ENCODE results near the gene RPRD2. TPM values are rescaled to one million over a fixed set of nuclear protein-coding genes. Genes with fewer than 3 reads are reported as not detected.

Gene RPRD2
- total and polyA plus RNA-seq, 9 of the 15 experiments (the other 6 are each of a cell fraction or from before 2014, with no cell fraction given), result 1.5 to 21.6 (median 7.7) TPM

DNA sequence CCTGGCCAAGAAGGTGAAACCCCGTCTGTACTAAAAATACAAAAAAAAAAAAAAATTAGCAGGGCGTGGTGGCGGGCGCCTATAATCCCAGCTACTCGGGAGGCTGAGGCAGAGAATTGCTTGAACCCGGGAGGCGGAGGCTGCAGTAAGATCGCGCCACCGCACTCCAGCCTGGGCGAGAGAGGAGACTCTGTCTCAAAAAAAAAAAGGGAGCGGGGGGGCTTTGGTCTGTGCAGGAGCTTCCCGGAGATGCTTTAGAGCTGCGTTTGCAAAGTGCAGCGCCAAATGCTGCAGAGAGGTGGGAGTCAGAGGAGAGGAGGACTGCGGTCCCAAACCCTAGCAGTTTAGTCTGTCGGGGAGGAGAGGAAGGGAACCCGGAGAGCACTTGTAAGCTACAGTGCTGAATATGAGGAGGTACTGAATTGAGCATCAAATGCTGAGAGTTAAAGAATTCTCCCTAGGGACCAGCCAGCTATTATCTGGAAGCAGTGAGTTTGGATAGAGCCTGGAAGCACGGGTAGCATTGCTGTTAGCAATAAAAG is 152.2 kb downstream of the RPRD2 start (continued):
- TF ChIP-seq, protein P1, sequence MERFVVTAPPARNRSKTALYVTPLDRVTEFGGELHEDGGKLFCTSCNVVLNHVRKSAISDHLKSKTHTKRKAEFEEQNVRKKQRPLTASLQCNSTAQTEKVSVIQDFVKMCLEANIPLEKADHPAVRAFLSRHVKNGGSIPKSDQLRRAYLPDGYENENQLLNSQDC (CRISPR knock-in tag; IDR thresholded peaks at IDR 0.05), result no peak
- 0 out of 2 replicates have a peak, but pooled peaks have one; percentile 22 for TF ChIP-seq ZEB2 (IDR thresholded peaks at IDR 0.05)
- no peak for TF ChIP-seq WHSC1 (IDR thresholded peaks at IDR 0.05; ENCODE audit: low read length)
- TF ChIP-seq, protein P2, sequence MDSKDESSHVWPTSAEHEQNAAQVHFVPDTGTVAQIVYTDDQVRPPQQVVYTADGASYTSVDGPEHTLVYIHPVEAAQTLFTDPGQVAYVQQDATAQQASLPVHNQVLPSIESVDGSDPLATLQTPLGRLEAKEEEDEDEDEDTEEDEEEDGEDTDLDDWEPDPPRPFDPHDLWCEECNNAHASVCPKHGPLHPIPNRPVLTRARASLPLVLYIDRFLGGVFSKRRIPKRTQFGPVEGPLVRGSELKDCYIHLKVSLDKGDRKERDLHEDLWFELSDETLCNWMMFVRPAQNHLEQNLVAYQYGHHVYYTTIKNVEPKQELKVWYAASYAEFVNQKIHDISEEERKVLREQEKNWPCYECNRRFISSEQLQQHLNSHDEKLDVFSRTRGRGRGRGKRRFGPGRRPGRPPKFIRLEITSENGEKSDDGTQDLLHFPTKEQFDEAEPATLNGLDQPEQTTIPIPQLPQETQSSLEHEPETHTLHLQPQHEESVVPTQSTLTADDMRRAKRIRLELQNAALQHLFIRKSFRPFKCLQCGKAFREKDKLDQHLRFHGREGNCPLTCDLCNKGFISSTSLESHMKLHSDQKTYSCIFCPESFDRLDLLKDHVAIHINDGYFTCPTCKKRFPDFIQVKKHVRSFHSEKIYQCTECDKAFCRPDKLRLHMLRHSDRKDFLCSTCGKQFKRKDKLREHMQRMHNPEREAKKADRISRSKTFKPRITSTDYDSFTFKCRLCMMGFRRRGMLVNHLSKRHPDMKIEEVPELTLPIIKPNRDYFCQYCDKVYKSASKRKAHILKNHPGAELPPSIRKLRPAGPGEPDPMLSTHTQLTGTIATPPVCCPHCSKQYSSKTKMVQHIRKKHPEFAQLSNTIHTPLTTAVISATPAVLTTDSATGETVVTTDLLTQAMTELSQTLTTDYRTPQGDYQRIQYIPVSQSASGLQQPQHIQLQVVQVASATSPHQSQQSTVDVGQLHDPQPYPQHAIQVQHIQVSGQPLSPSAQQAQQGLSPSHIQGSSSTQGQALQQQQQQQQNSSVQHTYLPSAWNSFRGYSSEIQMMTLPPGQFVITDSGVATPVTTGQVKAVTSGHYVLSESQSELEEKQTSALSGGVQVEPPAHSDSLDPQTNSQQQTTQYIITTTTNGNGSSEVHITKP (IDR thresholded peaks at IDR 0.05; ENCODE audit: partially characterized antibody), result no peak
- no peak for TF ChIP-seq ATF7 (IDR thresholded peaks at IDR 0.05)
- no peak for TF ChIP-seq PHF20 (IDR thresholded peaks at IDR 0.05; ENCODE audit: partially characterized antibody)
- no peak for TF ChIP-seq TAF9B (IDR thresholded peaks at IDR 0.05; ENCODE audit: partially characterized antibody)
- TF ChIP-seq, protein P3, sequence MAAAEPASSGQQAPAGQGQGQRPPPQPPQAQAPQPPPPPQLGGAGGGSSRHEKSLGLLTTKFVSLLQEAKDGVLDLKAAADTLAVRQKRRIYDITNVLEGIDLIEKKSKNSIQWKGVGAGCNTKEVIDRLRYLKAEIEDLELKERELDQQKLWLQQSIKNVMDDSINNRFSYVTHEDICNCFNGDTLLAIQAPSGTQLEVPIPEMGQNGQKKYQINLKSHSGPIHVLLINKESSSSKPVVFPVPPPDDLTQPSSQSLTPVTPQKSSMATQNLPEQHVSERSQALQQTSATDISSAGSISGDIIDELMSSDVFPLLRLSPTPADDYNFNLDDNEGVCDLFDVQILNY (CRISPR knock-in tag; IDR thresholded peaks at IDR 0.05), result no peak
- no peak for TF ChIP-seq YBX1 (IDR thresholded peaks at IDR 0.05)
- TF ChIP-seq PHF8 (IDR thresholded peaks at IDR 0.05; ENCODE audit: borderline replicate concordance, low read length), result no peak
- TF ChIP-seq, protein P4, sequence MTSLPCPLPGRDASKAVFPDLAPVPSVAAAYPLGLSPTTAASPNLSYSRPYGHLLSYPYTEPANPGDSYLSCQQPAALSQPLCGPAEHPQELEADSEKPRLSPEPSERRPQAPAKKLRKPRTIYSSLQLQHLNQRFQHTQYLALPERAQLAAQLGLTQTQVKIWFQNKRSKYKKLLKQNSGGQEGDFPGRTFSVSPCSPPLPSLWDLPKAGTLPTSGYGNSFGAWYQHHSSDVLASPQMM (CRISPR knock-in tag; IDR thresholded peaks at IDR 0.05), result no peak
- TF ChIP-seq, protein P5, sequence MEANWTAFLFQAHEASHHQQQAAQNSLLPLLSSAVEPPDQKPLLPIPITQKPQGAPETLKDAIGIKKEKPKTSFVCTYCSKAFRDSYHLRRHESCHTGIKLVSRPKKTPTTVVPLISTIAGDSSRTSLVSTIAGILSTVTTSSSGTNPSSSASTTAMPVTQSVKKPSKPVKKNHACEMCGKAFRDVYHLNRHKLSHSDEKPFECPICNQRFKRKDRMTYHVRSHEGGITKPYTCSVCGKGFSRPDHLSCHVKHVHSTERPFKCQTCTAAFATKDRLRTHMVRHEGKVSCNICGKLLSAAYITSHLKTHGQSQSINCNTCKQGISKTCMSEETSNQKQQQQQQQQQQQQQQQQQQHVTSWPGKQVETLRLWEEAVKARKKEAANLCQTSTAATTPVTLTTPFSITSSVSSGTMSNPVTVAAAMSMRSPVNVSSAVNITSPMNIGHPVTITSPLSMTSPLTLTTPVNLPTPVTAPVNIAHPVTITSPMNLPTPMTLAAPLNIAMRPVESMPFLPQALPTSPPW (CRISPR knock-in tag; IDR thresholded peaks at IDR 0.05), result peak; percentile 47; the same call in 1 of the 2 replicates
- TF ChIP-seq, protein P6, sequence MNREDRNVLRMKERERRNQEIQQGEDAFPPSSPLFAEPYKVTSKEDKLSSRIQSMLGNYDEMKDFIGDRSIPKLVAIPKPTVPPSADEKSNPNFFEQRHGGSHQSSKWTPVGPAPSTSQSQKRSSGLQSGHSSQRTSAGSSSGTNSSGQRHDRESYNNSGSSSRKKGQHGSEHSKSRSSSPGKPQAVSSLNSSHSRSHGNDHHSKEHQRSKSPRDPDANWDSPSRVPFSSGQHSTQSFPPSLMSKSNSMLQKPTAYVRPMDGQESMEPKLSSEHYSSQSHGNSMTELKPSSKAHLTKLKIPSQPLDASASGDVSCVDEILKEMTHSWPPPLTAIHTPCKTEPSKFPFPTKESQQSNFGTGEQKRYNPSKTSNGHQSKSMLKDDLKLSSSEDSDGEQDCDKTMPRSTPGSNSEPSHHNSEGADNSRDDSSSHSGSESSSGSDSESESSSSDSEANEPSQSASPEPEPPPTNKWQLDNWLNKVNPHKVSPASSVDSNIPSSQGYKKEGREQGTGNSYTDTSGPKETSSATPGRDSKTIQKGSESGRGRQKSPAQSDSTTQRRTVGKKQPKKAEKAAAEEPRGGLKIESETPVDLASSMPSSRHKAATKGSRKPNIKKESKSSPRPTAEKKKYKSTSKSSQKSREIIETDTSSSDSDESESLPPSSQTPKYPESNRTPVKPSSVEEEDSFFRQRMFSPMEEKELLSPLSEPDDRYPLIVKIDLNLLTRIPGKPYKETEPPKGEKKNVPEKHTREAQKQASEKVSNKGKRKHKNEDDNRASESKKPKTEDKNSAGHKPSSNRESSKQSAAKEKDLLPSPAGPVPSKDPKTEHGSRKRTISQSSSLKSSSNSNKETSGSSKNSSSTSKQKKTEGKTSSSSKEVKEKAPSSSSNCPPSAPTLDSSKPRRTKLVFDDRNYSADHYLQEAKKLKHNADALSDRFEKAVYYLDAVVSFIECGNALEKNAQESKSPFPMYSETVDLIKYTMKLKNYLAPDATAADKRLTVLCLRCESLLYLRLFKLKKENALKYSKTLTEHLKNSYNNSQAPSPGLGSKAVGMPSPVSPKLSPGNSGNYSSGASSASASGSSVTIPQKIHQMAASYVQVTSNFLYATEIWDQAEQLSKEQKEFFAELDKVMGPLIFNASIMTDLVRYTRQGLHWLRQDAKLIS (CRISPR knock-in tag; IDR thresholded peaks at IDR 0.05), result no peak
- peak in 1 of 2 experiments; percentile 40; a peak in 1 of 4 replicates for TF ChIP-seq TRIM24 (IDR thresholded peaks at IDR 0.05)
- TF ChIP-seq NRF1 (conservative IDR thresholded peaks at IDR 0.05 in 1 of 2, IDR thresholded peaks at IDR 0.05 in 1 of 2), result no peak
- no peak for TF ChIP-seq ZNF212 (CRISPR knock-in tag; IDR thresholded peaks at IDR 0.05)
- no peak for TF ChIP-seq MTA3 (IDR thresholded peaks at IDR 0.05; ENCODE audit: borderline replicate concordance)
- TF ChIP-seq CC2D1A (IDR thresholded peaks at IDR 0.05), result peak; percentile 68; the same call in 1 of the 2 replicates
- TF ChIP-seq GTF2F1 (IDR thresholded peaks at IDR 0.05; ENCODE audit: low read depth, low read length), result no peak
